ENCODE data around the gene CDK11A.

CDK11A gene

GRCh38 chr1:1724035-1724864, at the start of gene CDK11A:
CDK11A (minus strand) TSS chr1:1724357; CDS start chr1:1722818, 1,539 bp downstream.
- DNase-seq = peak; percentile 67

DNA sequence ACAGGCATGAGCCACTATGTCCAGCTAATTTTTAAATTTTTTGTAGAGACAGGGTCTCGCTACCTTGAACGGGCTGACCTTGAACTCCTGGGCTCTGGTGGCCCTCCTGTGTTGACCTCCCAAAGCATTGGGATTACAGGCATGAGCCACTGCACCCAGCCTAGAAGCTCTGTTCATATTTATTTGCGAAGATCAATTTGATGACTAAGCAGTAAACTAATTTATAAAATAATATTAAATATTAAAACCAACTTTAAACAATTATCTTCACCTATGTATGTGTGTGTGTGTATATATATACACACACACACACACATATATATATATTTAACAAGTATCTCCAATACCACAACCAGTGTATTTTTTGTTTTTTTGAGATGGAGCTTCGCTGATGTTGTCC, 49.7 kb upstream of the CDK11A start:
- DNase-seq = no peak

- DNase-seq = no peak
Measured at GRCh38 chr1:1771096-1771495, 46.9 kb upstream of the CDK11A start.

GRCh38 chr1:1770102-1770501, 45.9 kb upstream of the CDK11A start:
- DNase-seq = no peak

GRCh38 chr1:1768249-1768992, 44.3 kb upstream of the CDK11A start:
- DNase-seq = no peak

GRCh38 chr1:1764876-1765470, 40.8 kb upstream of the CDK11A start:
- DNase-seq = no peak

DNA sequence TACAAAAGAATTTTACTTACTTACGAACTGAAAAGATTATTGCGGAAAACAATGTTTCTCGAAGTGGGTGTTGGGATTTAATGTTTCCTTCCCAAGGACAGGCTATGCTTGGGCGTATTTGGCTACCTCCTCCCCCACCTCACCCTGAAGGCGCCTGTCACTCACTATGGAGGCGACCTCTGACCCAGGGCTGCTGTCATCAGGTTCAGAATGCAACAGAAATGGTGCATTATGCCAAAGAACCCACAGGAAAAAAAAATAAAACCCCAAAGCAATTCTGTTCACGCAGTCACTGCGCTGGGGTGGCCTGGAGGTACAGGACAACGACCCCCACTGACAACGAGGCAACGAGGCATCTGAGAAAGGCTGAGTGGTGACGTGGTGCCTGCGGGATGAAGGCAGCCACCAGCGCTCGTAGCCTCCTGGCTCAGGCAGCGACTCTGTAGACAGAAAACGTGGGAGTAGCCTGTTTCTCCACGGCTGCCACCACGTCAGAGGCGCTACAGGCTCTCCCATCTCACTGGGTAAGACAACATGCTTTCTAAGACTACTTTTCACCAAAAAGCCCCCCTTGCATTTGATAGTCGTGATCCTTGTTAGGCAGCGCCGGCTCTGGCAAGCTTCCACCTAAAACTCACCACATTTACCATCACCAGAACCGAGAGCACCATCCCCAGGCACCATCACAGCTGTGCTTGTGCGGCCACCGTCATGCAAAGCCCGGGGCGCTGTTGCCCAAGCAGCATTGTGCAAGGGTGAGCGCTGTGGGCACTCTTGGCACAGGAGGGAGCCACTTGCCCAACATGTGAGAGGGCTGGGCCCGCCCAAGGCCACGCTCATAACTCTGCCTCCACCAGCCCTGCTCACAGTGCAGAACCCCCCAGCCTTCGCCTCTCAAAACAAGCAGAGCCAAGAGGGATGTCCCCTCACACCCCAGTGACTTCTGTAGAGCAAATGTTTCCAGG, 39.8 kb upstream of the CDK11A start:
- DNase-seq = no peak

- no peak for DNase-seq
Measured at GRCh38 chr1:1761504-1762376, 37.6 kb upstream of the CDK11A start.

DNA sequence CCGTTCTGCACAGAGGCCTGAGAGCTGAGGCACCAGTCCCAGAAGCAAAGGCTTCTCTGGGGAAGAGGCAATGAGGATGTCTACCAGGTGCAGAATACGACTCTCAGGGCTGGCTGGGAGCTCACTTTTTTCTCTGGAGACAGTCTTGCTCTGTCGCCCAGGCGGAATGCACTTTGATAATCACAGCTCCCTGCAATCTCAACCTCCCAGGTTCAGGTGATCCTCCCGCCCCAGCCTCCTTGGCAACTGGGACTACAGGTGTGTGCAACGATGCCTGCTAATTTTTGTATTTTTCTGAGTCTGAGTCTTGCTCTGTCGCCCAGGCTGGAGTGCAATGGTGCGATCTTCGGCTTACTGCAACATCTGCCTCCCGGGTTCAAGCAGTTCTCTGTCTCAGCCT, 36.6 kb upstream of the CDK11A start:
- DNase-seq = no peak

- DNase-seq = no peak
Measured at GRCh38 chr1:1760345-1760650, 36.1 kb upstream of the CDK11A start.

DNA sequence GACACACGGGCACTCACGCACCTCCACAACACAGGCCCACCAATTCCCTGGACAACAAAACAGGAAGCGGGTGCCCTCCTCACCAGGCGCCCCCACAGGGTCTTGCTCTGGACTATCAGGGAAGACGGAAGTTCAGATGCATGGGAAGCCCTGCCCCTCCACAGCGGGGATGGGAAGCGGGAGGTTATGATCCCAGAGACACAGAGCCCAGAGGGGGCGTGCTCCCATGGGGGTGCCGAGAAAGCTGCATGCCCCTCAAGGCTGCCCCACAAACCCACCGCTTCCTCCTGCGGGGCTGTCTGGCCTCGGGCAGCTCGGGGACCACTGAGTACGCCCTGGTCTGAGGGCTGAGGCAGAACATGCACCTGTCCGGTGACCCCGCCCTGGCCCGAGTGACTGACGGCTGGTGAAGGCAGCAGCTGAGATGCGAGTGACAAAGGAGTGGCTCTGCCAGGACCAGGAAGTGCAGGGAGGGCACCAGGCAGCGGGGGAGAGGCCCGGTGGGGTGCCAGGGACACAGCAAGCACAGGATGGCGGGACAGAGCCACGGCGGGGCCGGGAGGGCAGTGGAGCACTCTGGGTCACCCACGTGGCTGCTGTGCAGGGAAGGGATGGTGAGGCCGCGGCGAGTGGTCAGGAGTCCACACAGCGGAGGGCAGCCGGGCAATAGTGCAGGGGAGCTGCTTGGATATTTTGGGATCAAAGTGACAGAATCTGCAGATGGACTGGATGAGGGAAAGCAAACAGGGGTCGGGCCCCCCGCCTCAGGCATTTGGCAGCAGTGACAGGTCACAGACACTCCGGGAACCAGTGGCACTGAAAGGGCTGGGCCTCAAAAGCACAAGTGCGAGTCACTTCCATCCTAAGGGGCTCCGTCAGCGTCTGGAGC, 35.5 kb upstream of the CDK11A start:
- no peak for DNase-seq

GRCh38 chr1:1758692-1759455, 34.7 kb upstream of the CDK11A start:
- DNase-seq = no peak

- DNase-seq = no peak
Measured at GRCh38 chr1:1758059-1758621, 34.0 kb upstream of the CDK11A start.

DNA sequence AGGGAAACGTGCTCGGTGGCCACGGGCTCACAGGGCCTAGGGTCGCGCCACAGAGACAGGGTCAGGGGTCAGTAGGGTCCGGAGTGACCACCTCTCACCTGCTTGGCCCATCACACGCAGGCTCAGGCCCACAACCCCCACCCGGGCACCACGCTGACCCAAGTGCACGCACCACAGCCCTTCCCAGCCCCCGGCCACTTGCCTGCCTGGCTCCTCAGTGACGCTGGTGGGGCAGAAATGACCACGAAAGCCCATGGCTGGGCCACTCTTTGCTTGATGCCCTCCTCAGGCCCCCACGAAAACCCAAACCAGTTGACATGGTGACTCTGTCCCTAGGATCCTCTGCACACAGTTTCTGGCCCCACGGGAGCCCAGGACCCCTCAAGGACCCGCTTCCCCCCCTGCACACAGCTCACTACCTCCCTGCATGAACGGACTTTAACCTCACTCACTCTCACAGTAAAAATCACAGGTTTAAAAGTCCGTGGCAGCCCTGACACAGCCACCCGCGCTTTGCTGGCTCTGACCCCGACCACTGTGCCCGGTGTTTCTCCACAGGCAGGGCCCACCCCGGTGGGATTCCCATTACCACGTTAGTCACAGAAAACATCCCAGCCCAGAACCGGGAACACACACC, 33.4 kb upstream of the CDK11A start:
- no peak for DNase-seq

DNA sequence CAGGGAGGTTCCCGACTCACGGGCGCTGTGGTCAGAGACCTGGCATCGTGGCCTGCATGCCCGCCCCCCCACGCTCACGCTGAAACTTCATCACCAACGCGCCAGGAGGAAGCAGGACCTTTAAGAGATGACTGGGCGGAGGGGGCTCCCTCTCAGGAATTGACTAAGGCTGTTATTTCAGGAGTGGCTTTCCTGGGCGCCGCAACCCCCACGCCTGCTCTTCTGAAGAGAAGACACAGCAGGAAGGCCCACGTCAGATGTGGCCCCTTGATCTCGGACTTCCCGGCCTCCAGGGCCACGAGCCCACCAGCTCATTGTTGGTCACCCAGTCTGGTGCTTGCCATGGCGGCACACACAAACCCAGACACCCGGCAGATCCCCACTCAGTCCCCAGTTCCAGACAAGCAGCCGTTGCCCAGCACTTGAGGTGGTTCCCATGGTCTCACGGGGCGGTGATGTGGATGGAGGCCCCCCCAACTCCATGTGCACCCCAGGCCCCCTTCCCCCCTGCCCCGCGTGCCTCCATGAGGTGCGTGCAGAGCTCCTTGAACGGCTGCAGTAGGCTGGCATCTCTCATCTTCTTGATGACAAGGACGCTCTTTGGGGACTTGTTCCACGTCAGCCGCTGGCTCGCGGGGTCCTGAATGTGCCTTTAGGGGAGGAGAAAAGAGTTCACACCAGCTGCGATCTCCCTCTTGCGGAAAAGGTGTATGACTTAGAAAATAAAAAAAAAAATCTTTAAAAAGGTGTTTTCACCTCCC, 32.7 kb upstream of the CDK11A start:
- no peak for DNase-seq

- no peak for DNase-seq
Measured at GRCh38 chr1:1755852-1756251, 31.7 kb upstream of the CDK11A start.

DNA sequence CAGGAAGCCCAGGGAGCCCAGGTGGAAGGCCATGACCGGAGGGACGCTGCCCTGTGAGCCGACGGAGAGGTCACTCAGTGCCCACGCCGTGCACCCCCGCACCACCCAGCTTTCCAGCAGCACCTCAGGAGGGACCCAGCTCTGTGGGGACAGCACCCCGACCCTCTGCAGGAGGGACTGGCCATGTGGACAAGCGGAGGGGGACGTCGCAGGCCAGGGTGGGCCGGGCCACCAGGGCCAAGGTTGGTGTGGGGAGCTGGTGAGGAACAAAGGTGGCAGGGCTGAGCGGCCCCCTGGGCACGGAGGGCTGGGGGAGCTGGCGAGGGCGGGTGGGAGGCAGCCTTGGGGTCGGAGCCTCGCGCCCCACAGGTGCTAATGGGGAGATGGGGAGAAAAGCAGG, 31.3 kb upstream of the CDK11A start:
- no peak for DNase-seq

All from NCI-H526 treated with DMSO at 0.1 percent for 48 hours (cell line).